Smooth muscle cell (in vitro differentiated cells): Measurements from ENCODE around the gene CCDC33. TPM values are rescaled to one million over a fixed set of nuclear protein-coding genes. Genes with fewer than 3 reads are reported as not detected.

Source experiments
- DNase-seq: peaks from one replicate; lab custom pipeline; 2025; ENCODE audit not compliant: unreplicated experiment; lab: John Stamatoyannopoulos, UW
- H2AFZ ChIP-seq: fragments of 200-600 bp; sonication (generic); 2 replicates; pipeline ENCODE4 v1.6.0; 2016; ENCODE audit warnings: antibody characterized with exemption, low read depth, mild to moderate bottlenecking
- H3F3A ChIP-seq: fragments of 200-600 bp; sonication (generic); 2 replicates; pipeline ENCODE4 v1.6.0; 2017; ENCODE audit warnings: antibody characterized with exemption, low read depth
- H3K27ac ChIP-seq: fragments of 200-600 bp; sonication (generic); 2 replicates; pipeline ENCODE4 v1.5.1; 2016; ENCODE audit warnings: low read depth, mild to moderate bottlenecking
- H3K27me3 ChIP-seq: fragments of 200-600 bp; sonication (generic); 2 replicates; pipeline ENCODE4 v1.6.1; 2016; ENCODE audit warnings: low read depth, mild to moderate bottlenecking
- H3K36me3 ChIP-seq: fragments of 200-600 bp; sonication (generic); 2 replicates; pipeline ENCODE4 v1.5.1; 2016; ENCODE audit warnings: low read depth
- H3K4me1 ChIP-seq: fragments of 200-600 bp; sonication (generic); 2 replicates; pipeline ENCODE4 v1.5.1; 2016; ENCODE audit warnings: low read depth
- H3K4me2 ChIP-seq: fragments of 200-600 bp; sonication (generic); 2 replicates; pipeline ENCODE4 v1.6.0; 2016; ENCODE audit warnings: mild to moderate bottlenecking
- H3K4me3 ChIP-seq: fragments of 200-600 bp; sonication (generic); 2 replicates; pipeline ENCODE4 v1.5.1; 2016; ENCODE audit warnings: mild to moderate bottlenecking
- H3K79me2 ChIP-seq: fragments of 200-600 bp; sonication (generic); 2 replicates; pipeline ENCODE4 v1.6.0; 2016; ENCODE audit warnings: low read depth, mild to moderate bottlenecking
- H3K9ac ChIP-seq: fragments of 200-600 bp; sonication (generic); 2 replicates; pipeline ENCODE4 v1.6.0; 2016; ENCODE audit warnings: low read depth
- H3K9me3 ChIP-seq: fragments of 200-600 bp; sonication (generic); replicated peaks from 2 replicates; pipeline ENCODE4 v1.5.1; 2016; ENCODE audit warnings: low read depth
- H4K20me1 ChIP-seq: fragments of 200-600 bp; sonication (generic); 2 replicates; pipeline ENCODE4 v1.6.0; 2016; ENCODE audit warnings: low read depth
- WGBS: methylation state at CpG from one replicate; pipeline ENCODE4 v1.1.7; 2016; ENCODE audit warnings: low lambda C conversion rate; 5-methylcytosine and 5-hydroxymethylcytosine counted together
- polyA plus RNA-seq: library from polyadenylated mRNA; unstranded; fragments of >200 nt; fragmentation: Nextera tagmentation; extraction: Ambion mirVana; gene quantifications from 2 replicates; pipeline ENCODE4 v1.2.1, GENCODE V29; 2016
- total RNA-seq: library from RNA; depleted of rRNA; stranded (reverse); fragments of >200 nt; gene quantifications from 2 replicates; pipeline ENCODE4 v1.2.3, GENCODE V29; 2014
- TF ChIP-seq, protein P1 (sequence below): fragments of 200-600 bp; sonication (generic); IDR thresholded peaks from 2 replicates; pipeline ENCODE4 v1.5.1; 2017; ENCODE audit warnings: borderline replicate concordance, mild to moderate bottlenecking, antibody characterized with exemption; ENCODE audit not compliant: insufficient read depth, poor library complexity, severe bottlenecking

The CCDC33 gene
- total and polyA plus RNA-seq, 2 experiments from 2014 or later = 3.8 to 5.8 TPM

DNA sequence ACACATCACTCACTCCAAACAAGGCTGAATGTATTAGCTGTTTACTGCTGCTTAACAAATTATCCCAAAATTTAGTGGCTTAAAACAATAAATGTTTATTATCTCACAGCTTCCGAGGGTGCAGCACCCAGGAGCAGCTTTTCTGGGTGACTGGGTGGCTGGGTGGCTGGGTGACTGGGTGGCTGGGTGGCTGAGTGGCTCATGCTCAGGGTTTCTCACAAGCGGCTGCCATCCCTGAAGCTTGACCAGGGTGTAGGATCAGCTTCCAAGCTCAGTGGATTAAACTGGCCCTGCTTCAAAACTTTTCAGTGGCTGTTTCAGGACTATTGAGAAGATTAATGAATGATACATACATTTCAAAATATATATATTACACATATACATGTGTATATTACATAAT is 133.6 kb downstream of the CCDC33 start:
- H3K4me2 ChIP-seq = no peak overlapping the region
- no peak for DNase-seq
- H3K79me2 ChIP-seq = no peaks in the 10 kb centered on the region
- TF ChIP-seq, protein P1, sequence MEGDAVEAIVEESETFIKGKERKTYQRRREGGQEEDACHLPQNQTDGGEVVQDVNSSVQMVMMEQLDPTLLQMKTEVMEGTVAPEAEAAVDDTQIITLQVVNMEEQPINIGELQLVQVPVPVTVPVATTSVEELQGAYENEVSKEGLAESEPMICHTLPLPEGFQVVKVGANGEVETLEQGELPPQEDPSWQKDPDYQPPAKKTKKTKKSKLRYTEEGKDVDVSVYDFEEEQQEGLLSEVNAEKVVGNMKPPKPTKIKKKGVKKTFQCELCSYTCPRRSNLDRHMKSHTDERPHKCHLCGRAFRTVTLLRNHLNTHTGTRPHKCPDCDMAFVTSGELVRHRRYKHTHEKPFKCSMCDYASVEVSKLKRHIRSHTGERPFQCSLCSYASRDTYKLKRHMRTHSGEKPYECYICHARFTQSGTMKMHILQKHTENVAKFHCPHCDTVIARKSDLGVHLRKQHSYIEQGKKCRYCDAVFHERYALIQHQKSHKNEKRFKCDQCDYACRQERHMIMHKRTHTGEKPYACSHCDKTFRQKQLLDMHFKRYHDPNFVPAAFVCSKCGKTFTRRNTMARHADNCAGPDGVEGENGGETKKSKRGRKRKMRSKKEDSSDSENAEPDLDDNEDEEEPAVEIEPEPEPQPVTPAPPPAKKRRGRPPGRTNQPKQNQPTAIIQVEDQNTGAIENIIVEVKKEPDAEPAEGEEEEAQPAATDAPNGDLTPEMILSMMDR = no peak
- H3K4me1 ChIP-seq = peaks cover 7% of the 10 kb centered on the region
- 91% methylated on average over 2 of the region's 2 CpGs for WGBS
- no peak overlapping the region for H3K9ac ChIP-seq
- no peaks in the 10 kb centered on the region for H3K9me3 ChIP-seq
- H3K27ac ChIP-seq = no peak overlapping the region
- H3K27me3 ChIP-seq = no peaks in the 10 kb centered on the region
- no peaks in the 10 kb centered on the region for H3F3A ChIP-seq
- H4K20me1 ChIP-seq = no peaks in the 10 kb centered on the region
- no peak overlapping the region for H3K4me3 ChIP-seq
- no peaks in the 10 kb centered on the region for H3K36me3 ChIP-seq
- H2AFZ ChIP-seq = no peak overlapping the region

DNA sequence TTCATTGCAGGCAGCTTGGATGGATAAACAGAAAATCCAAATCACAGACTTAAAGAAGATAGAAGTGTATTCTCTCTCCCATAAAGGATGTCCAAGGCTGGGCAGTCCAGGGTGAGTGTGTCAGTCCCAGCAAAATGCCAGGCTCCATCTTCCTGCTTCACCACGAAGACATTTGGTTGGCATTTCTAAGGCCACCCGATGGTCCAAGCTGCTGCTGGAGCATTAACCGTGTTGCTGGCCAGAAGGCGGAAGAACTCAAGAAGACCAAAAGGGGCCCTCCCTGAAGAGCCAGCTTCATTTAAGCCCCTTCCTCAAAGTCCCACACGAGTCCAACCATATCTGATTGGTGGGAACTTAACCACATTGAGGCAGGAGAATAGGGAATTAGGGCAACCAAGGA is 134.3 kb downstream of the CCDC33 start:
- Histone ChIP-seq H3K9me3 (no peaks in the 10 kb centered on the region), H3K27me3 (no peaks in the 10 kb centered on the region), H3K4me3 (no peak overlapping the region), H2AFZ (no peak overlapping the region), H4K20me1 (no peaks in the 10 kb centered on the region), H3K4me2 (no peak overlapping the region), H3K4me1 (peaks cover under 1% of the 10 kb centered on the region), H3K36me3 (no peaks in the 10 kb centered on the region), H3K27ac (no peak overlapping the region), H3F3A (no peaks in the 10 kb centered on the region), H3K79me2 (no peaks in the 10 kb centered on the region), H3K9ac (no peak overlapping the region)
- WGBS = 92% methylated on average over 5 of the region's 5 CpGs
- no peak for DNase-seq
- TF ChIP-seq, protein P1 = no peak

DNA sequence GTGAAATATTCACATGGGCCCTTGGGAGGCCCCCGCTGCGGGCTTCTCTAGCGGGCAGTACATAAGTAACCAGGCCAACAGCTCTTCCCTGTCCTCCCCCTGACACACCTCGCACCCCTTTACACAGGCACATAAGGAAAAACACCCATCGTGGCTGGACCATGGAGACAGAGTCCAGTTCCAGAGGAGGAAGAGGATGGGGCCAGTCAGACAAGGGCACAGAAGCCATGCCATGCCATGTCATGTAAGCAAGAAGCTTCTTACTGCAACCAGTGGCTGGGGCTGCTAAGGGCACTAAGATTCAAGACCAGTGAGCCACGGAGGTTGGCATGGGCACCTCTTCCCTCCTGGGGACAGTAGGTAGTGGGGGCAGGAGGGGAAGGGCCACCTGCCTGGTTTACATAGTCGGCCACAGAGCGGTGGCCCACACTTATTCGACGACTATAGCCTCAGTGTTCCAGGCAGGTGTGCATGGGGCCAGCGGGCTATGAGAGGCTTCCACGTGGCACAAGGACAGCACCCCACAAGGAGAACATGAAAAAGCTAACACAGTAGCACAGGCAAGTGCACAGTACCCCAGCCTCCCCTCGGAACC is 137.0 kb downstream of the CCDC33 start:
- no peaks in the 10 kb centered on the region for H3K79me2 ChIP-seq
- WGBS = 64% methylated on average over 13 of the region's 13 CpGs
- H3K36me3 ChIP-seq = no peaks in the 10 kb centered on the region
- no peak overlapping the region for H3K9ac ChIP-seq
- H3F3A ChIP-seq = no peaks in the 10 kb centered on the region
- H3K4me3 ChIP-seq = no peak overlapping the region
- no peak overlapping the region for H2AFZ ChIP-seq
- TF ChIP-seq, protein P1 = no peak
- peak overlapping the region; percentile 94 for H3K4me2 ChIP-seq
- H4K20me1 ChIP-seq = no peaks in the 10 kb centered on the region
- H3K27me3 ChIP-seq = no peaks in the 10 kb centered on the region
- H3K27ac ChIP-seq = no peak overlapping the region
- DNase-seq = no peak
- no peaks in the 10 kb centered on the region for H3K4me1 ChIP-seq
- H3K9me3 ChIP-seq = no peaks in the 10 kb centered on the region
